ENCODE measurements around the gene CENPC.

GRCh38 chr4:67570537-67570936, 25.2 kb upstream of the CENPC start:
- TF ChIP-seq CTCF (conservative IDR thresholded peaks at IDR 0.05 in 1 of 2, IDR thresholded peaks at IDR 0.05 in 1 of 2; ENCODE audit: low read depth in 1 of 2, low read length in 2 of 2), result no peak
- no peak for TF ChIP-seq EZH2 (IDR thresholded peaks at IDR 0.05; ENCODE audit: low read length, missing control alignments)

Measured in fibroblast of lung (primary cell).